HG02938 (cell line): ENCODE results near the gene CHSY1.
"Not testable (repeated sequence)": the region's sequence is repeated elsewhere in the genome, so short reads cannot be mapped to it uniquely, and the experiment has no call there.

Experiments
- ATAC-seq: cut with Tn5 transposase; IDR thresholded peaks from one replicate; pipeline ENCODE4 v1.9.1; 2021; ENCODE audit warnings: mild to moderate bottlenecking, moderate library complexity; ENCODE audit not compliant: unreplicated experiment

CHSY1 gene

GRCh38 chr15:101138086-101138660, 113.7 kb downstream of the CHSY1 start:
- ATAC-seq = no peak

- no peak for ATAC-seq
These were observed 114.4 kb downstream of the CHSY1 start for GRCh38 chr15:101137312-101137940.

- no peak for ATAC-seq
These were observed 115.2 kb downstream of the CHSY1 start for GRCh38 chr15:101136381-101137268.

GRCh38 chr15:101135532-101136166, 116.2 kb downstream of the CHSY1 start:
- peak; percentile 43 for ATAC-seq

GRCh38 chr15:101134780-101135179, 117.1 kb downstream of the CHSY1 start:
- no peak for ATAC-seq

GRCh38 chr15:101133751-101134261, 118.0 kb downstream of the CHSY1 start:
- ATAC-seq = no peak

GRCh38 chr15:101133181-101133460, 118.7 kb downstream of the CHSY1 start:
- ATAC-seq = no peak

GRCh38 chr15:101132390-101133180, 119.3 kb downstream of the CHSY1 start:
- no peak for ATAC-seq

GRCh38 chr15:101131489-101132389, 120.1 kb downstream of the CHSY1 start:
- no peak for ATAC-seq

GRCh38 chr15:101129851-101130380, 121.9 kb downstream of the CHSY1 start:
- ATAC-seq = no peak

- ATAC-seq = no peak
These were observed 123.4 kb downstream of the CHSY1 start for GRCh38 chr15:101128221-101129015.

GRCh38 chr15:101127506-101128076, 124.3 kb downstream of the CHSY1 start:
- peak; percentile 78 for ATAC-seq

- peak; percentile 34 for ATAC-seq
These were observed 125.0 kb downstream of the CHSY1 start for GRCh38 chr15:101126618-101127505.

- ATAC-seq = not testable (repeated sequence)
These were observed 125.9 kb downstream of the CHSY1 start for GRCh38 chr15:101125881-101126428.
